ENCODE data around the gene CAPNS2.

The CAPNS2 gene

GRCh38 chr16:55529018-55529417, 37.5 kb upstream of the CAPNS2 start:
- Histone ChIP-seq H3K27ac (no peak overlapping the region), H3K4me2 (no peak overlapping the region), H2AFZ (ENCODE audit: low read depth) (no peak overlapping the region), H3K4me3 (IDR thresholded peaks at IDR 0.05; ENCODE audit: insufficient read depth, low read depth, low read length) (no peak overlapping the region), H4K20me1 (ENCODE audit: insufficient read depth) (no peaks in the 10 kb centered on the region), H3K36me3 (ENCODE audit: insufficient read depth) (0 out of 2 replicates have a peak, but pooled peaks cover 2% of the 10 kb centered on the region), H3K27me3 (ENCODE audit: insufficient read depth, low read depth) (no peaks in the 10 kb centered on the region), H3K79me2 (ENCODE audit: insufficient read depth, low read depth) (no peaks in the 10 kb centered on the region), H3K9ac (no peak overlapping the region), H3K4me1 (ENCODE audit: low read depth, poor library complexity, severe bottlenecking) (peaks cover 9% of the 10 kb centered on the region)
- no peak for TF ChIP-seq CTCF (conservative IDR thresholded peaks at IDR 0.05; ENCODE audit: low read depth, low read length)

- Histone ChIP-seq H3K4me3 (IDR thresholded peaks at IDR 0.05; ENCODE audit: insufficient read depth, low read depth, low read length) (no peak overlapping the region), H3K79me2 (ENCODE audit: insufficient read depth, low read depth) (no peaks in the 10 kb centered on the region), H4K20me1 (ENCODE audit: insufficient read depth) (no peaks in the 10 kb centered on the region), H3K27me3 (ENCODE audit: insufficient read depth, low read depth) (no peaks in the 10 kb centered on the region), H3K27ac (no peak overlapping the region), H3K9ac (no peak overlapping the region), H3K36me3 (ENCODE audit: insufficient read depth) (0 out of 2 replicates have a peak, but pooled peaks cover 2% of the 10 kb centered on the region), H3K4me2 (no peak overlapping the region), H3K4me1 (ENCODE audit: low read depth, poor library complexity, severe bottlenecking) (peaks cover 22% of the 10 kb centered on the region), H2AFZ (ENCODE audit: low read depth) (no peak overlapping the region)
- no peak for TF ChIP-seq CTCF (conservative IDR thresholded peaks at IDR 0.05; ENCODE audit: low read depth, low read length)
Observed at GRCh38 chr16:55530316-55530856, 36.1 kb upstream of the CAPNS2 start.

- Histone ChIP-seq H3K27me3 (ENCODE audit: insufficient read depth, low read depth) (no peaks in the 10 kb centered on the region), H4K20me1 (ENCODE audit: insufficient read depth) (no peaks in the 10 kb centered on the region), H3K27ac (no peak overlapping the region), H3K4me3 (IDR thresholded peaks at IDR 0.05; ENCODE audit: insufficient read depth, low read depth, low read length) (no peak overlapping the region), H3K79me2 (ENCODE audit: insufficient read depth, low read depth) (no peaks in the 10 kb centered on the region), H2AFZ (ENCODE audit: low read depth) (no peak overlapping the region), H3K4me1 (ENCODE audit: low read depth, poor library complexity, severe bottlenecking) (peaks cover 41% of the 10 kb centered on the region), H3K9ac (no peak overlapping the region), H3K36me3 (ENCODE audit: insufficient read depth) (0 out of 2 replicates have a peak, but pooled peaks cover 2% of the 10 kb centered on the region), H3K4me2 (no peak overlapping the region)
- no peak for TF ChIP-seq CTCF (conservative IDR thresholded peaks at IDR 0.05; ENCODE audit: low read depth, low read length)
Observed at GRCh38 chr16:55532227-55532626, 34.3 kb upstream of the CAPNS2 start.

GRCh38 chr16:55534756-55535155, 31.7 kb upstream of the CAPNS2 start:
- H3K4me2 ChIP-seq: peak overlapping the region; percentile 71
- H3K27ac ChIP-seq: peak overlapping the region; percentile 32; the same call in 1 of the 2 replicates
- 0 out of 2 replicates have a peak overlapping the region, but pooled peaks have one; percentile 1 for H2AFZ ChIP-seq (ENCODE audit: low read depth)
- no peaks in the 10 kb centered on the region for H3K79me2 ChIP-seq (ENCODE audit: insufficient read depth, low read depth)
- H3K4me3 ChIP-seq (IDR thresholded peaks at IDR 0.05; ENCODE audit: insufficient read depth, low read depth, low read length): no peak overlapping the region
- peaks cover 63% of the 10 kb centered on the region for H3K4me1 ChIP-seq (ENCODE audit: low read depth, poor library complexity, severe bottlenecking)
- TF ChIP-seq CTCF (conservative IDR thresholded peaks at IDR 0.05; ENCODE audit: low read depth, low read length): no peak
- H3K9ac ChIP-seq: no peak overlapping the region
- H3K27me3 ChIP-seq (ENCODE audit: insufficient read depth, low read depth): no peaks in the 10 kb centered on the region
- no peaks in the 10 kb centered on the region for H4K20me1 ChIP-seq (ENCODE audit: insufficient read depth)
- 0 out of 2 replicates have a peak, but pooled peaks cover 2% of the 10 kb centered on the region for H3K36me3 ChIP-seq (ENCODE audit: insufficient read depth)
